HG03095 (cell line): Measurements from ENCODE around the gene NAT8L.

Experiments
- ATAC-seq: cut with Tn5 transposase; IDR thresholded peaks from one replicate; pipeline ENCODE4 v1.9.1; 2021; ENCODE audit warnings: moderate library complexity; ENCODE audit not compliant: unreplicated experiment

Gene NAT8L

GRCh38 chr4:2091990-2092668 lies 33.0 kb downstream of the NAT8L start:
- ATAC-seq = no peak

- no peak for ATAC-seq
Observed at GRCh38 chr4:2092669-2093053, 33.5 kb downstream of the NAT8L start.

GRCh38 chr4:2093265-2093664 lies 34.1 kb downstream of the NAT8L start:
- ATAC-seq = no peak

- no peak for ATAC-seq
Observed at GRCh38 chr4:2094545-2094944, 35.4 kb downstream of the NAT8L start.

- ATAC-seq = no peak
Observed at GRCh38 chr4:2095236-2096072, 36.3 kb downstream of the NAT8L start.

GRCh38 chr4:2096073-2096609 lies 37.0 kb downstream of the NAT8L start:
- no peak for ATAC-seq

- ATAC-seq = no peak
Observed at GRCh38 chr4:2101346-2102044, 42.4 kb downstream of the NAT8L start.

GRCh38 chr4:2102045-2102883 lies 43.1 kb downstream of the NAT8L start:
- ATAC-seq = no peak

GRCh38 chr4:2103127-2103842 lies 44.2 kb downstream of the NAT8L start:
- no peak for ATAC-seq

GRCh38 chr4:2103843-2104547 lies 44.9 kb downstream of the NAT8L start:
- ATAC-seq = no peak

- ATAC-seq = no peak
Observed at GRCh38 chr4:2104556-2105345, 45.6 kb downstream of the NAT8L start.

- ATAC-seq = no peak
Observed at GRCh38 chr4:2105559-2105958, 46.4 kb downstream of the NAT8L start.

- no peak for ATAC-seq
Observed at GRCh38 chr4:2116687-2117400, 57.7 kb downstream of the NAT8L start.
